WTC11 (cell line): ENCODE measurements around the gene SYPL2.

Experiments
- CBFB ChIP-seq: sonication (generic); formaldehyde crosslinking; IDR thresholded peaks from 2 replicates; pipeline ENCODE4 v1.8.1; 2022; ENCODE audit warnings: mild to moderate bottlenecking, low read depth, missing genetic modification reagents
- NFATC4 ChIP-seq: fragments of 250-450 bp; sonication (Bioruptor Pico); IDR thresholded peaks from 2 replicates; pipeline ENCODE4 v1.9.0; 2021; ENCODE audit warnings: mild to moderate bottlenecking
- NR3C1 ChIP-seq: sonication (generic); formaldehyde crosslinking; conservative IDR thresholded peaks from 2 replicates; pipeline ENCODE4 v1.8.1; 2023; ENCODE audit warnings: low read depth, mild to moderate bottlenecking, missing genetic modification reagents
- PRRX2 ChIP-seq: fragments of 250-450 bp; sonication (Bioruptor Pico); IDR thresholded peaks from 2 replicates; pipeline ENCODE4 v1.8.0; 2021; ENCODE audit warnings: mild to moderate bottlenecking
- TCF7 ChIP-seq: sonication (generic); formaldehyde crosslinking; IDR thresholded peaks from 2 replicates; pipeline ENCODE4 v1.8.0; 2022; ENCODE audit warnings: mild to moderate bottlenecking, low read depth, missing genetic modification reagents, moderate library complexity
- ZNF263 ChIP-seq: sonication (generic); formaldehyde crosslinking; IDR thresholded peaks from 2 replicates; pipeline ENCODE4 v1.8.1; 2022; ENCODE audit warnings: low read depth, mild to moderate bottlenecking, moderate library complexity, missing genetic modification reagents
- TF ChIP-seq, protein P1 (sequence below): sonication (generic); formaldehyde crosslinking; IDR thresholded peaks from 2 replicates; pipeline ENCODE4 v1.8.1; 2022; ENCODE audit warnings: low read depth, missing genetic modification reagents, borderline replicate concordance
- TF ChIP-seq, protein P2 (sequence below): fragments of 200-600 bp; IDR thresholded peaks from 2 replicates; pipeline ENCODE4 v1.8.0; 2022; ENCODE audit warnings: antibody characterized with exemption
- TF ChIP-seq, protein P3 (sequence below): sonication (generic); formaldehyde crosslinking; IDR thresholded peaks from 2 replicates; pipeline ENCODE4 v1.8.1; 2022; ENCODE audit warnings: mild to moderate bottlenecking, moderate library complexity, missing genetic modification reagents
- TF ChIP-seq, protein P4 (sequence below): sonication (generic); formaldehyde crosslinking; IDR thresholded peaks from 2 replicates; pipeline ENCODE4 v1.8.0; 2022; ENCODE audit warnings: mild to moderate bottlenecking, missing genetic modification reagents
- TF ChIP-seq, protein P5 (sequence below): sonication (generic); formaldehyde crosslinking; IDR thresholded peaks from 2 replicates; pipeline ENCODE4 v1.8.0; 2022; ENCODE audit warnings: missing genetic modification reagents

DNA sequence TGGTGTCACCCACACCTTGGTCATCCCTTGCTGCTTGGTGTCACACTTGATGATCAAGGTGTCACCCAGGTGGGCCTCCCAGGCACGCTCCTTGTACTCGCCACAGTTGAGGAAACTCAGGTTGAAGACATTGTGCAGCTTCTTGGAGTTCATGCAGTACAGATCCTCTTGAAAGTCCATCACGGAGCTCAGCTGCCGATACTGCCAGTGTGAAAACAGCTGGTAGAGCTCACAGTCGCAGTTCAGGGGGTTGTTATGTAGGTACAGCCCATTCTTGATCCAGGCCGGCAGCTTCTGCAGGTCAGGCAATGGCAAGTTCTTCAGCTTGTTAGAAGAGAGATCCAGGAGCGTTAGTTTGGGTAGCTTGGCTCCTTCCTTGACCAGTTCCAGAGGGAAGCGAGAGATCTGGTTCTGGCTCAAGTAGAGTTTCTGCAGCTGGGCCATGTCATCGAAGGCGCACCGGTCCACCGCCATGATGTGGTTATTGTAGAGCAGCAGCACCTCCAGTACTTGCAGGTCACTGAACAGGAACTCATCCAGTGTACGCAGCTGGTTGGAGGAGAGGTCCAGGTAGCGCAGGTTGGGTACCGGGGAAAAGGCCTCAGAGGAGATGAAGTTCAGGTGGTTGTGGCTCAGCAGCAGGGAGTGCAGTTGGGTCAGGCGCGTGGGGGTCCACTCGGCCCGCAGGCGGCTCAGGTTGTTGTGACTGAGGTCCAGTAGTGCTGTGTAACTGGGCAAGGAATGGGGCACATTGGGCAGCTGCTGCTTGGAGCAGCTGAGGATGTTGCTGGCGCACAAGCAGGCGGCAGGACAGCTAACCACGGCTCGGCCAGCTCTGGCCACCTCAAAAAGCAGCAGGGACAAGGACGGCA, 41.9 kb downstream of the SYPL2 start:
- TF ChIP-seq, protein P1, sequence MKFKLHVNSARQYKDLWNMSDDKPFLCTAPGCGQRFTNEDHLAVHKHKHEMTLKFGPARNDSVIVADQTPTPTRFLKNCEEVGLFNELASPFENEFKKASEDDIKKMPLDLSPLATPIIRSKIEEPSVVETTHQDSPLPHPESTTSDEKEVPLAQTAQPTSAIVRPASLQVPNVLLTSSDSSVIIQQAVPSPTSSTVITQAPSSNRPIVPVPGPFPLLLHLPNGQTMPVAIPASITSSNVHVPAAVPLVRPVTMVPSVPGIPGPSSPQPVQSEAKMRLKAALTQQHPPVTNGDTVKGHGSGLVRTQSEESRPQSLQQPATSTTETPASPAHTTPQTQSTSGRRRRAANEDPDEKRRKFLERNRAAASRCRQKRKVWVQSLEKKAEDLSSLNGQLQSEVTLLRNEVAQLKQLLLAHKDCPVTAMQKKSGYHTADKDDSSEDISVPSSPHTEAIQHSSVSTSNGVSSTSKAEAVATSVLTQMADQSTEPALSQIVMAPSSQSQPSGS (CRISPR knock-in tag): no peak
- TF ChIP-seq, protein P2, sequence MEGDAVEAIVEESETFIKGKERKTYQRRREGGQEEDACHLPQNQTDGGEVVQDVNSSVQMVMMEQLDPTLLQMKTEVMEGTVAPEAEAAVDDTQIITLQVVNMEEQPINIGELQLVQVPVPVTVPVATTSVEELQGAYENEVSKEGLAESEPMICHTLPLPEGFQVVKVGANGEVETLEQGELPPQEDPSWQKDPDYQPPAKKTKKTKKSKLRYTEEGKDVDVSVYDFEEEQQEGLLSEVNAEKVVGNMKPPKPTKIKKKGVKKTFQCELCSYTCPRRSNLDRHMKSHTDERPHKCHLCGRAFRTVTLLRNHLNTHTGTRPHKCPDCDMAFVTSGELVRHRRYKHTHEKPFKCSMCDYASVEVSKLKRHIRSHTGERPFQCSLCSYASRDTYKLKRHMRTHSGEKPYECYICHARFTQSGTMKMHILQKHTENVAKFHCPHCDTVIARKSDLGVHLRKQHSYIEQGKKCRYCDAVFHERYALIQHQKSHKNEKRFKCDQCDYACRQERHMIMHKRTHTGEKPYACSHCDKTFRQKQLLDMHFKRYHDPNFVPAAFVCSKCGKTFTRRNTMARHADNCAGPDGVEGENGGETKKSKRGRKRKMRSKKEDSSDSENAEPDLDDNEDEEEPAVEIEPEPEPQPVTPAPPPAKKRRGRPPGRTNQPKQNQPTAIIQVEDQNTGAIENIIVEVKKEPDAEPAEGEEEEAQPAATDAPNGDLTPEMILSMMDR: no peak
- TF ChIP-seq ZNF263 (CRISPR knock-in tag): no peak
- TF ChIP-seq CBFB (CRISPR knock-in tag): no peak
- TF ChIP-seq, protein P3, sequence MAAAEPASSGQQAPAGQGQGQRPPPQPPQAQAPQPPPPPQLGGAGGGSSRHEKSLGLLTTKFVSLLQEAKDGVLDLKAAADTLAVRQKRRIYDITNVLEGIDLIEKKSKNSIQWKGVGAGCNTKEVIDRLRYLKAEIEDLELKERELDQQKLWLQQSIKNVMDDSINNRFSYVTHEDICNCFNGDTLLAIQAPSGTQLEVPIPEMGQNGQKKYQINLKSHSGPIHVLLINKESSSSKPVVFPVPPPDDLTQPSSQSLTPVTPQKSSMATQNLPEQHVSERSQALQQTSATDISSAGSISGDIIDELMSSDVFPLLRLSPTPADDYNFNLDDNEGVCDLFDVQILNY (CRISPR knock-in tag): no peak
- no peak for TF ChIP-seq TCF7 (CRISPR knock-in tag)
- no peak for TF ChIP-seq NFATC4
- no peak for TF ChIP-seq PRRX2 (CRISPR knock-in tag)
- TF ChIP-seq, protein P4, sequence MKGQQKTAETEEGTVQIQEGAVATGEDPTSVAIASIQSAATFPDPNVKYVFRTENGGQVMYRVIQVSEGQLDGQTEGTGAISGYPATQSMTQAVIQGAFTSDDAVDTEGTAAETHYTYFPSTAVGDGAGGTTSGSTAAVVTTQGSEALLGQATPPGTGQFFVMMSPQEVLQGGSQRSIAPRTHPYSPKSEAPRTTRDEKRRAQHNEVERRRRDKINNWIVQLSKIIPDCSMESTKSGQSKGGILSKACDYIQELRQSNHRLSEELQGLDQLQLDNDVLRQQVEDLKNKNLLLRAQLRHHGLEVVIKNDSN: no peak
- TF ChIP-seq NR3C1 (CRISPR knock-in tag): no peak
- TF ChIP-seq, protein P5, sequence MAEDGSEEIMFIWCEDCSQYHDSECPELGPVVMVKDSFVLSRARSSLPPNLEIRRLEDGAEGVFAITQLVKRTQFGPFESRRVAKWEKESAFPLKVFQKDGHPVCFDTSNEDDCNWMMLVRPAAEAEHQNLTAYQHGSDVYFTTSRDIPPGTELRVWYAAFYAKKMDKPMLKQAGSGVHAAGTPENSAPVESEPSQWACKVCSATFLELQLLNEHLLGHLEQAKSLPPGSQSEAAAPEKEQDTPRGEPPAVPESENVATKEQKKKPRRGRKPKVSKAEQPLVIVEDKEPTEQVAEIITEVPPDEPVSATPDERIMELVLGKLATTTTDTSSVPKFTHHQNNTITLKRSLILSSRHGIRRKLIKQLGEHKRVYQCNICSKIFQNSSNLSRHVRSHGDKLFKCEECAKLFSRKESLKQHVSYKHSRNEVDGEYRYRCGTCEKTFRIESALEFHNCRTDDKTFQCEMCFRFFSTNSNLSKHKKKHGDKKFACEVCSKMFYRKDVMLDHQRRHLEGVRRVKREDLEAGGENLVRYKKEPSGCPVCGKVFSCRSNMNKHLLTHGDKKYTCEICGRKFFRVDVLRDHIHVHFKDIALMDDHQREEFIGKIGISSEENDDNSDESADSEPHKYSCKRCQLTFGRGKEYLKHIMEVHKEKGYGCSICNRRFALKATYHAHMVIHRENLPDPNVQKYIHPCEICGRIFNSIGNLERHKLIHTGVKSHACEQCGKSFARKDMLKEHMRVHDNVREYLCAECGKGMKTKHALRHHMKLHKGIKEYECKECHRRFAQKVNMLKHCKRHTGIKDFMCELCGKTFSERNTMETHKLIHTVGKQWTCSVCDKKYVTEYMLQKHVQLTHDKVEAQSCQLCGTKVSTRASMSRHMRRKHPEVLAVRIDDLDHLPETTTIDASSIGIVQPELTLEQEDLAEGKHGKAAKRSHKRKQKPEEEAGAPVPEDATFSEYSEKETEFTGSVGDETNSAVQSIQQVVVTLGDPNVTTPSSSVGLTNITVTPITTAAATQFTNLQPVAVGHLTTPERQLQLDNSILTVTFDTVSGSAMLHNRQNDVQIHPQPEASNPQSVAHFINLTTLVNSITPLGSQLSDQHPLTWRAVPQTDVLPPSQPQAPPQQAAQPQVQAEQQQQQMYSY (CRISPR knock-in tag): no peak
